Vagina (tissue), 2 donors: Measurements from ENCODE around the gene GJC1.

Experiments used
- CTCF ChIP-seq, 3 experiments: fragments of 450-650 bp in 2 of 3; fragments of 200-600 bp in 1 of 3; sonication (generic) in 1 of 3; IDR thresholded peaks; one replicate each; pipeline ENCODE4 v1.5.1; 2017 to 2019; ENCODE audit warnings: antibody characterized with exemption in 3 of 3, mild to moderate bottlenecking in 2 of 3, moderate library complexity in 2 of 3
- POLR2A ChIP-seq, 2 donors: fragments of 450-650 bp; IDR thresholded peaks; one replicate each; pipeline ENCODE4 v1.6.1; 2017; ENCODE audit warnings: antibody characterized with exemption in 2 of 2, mild to moderate bottlenecking in 2 of 2, moderate library complexity in 2 of 2
- POLR2AphosphoS5 ChIP-seq, 2 donors: sonication (generic); formaldehyde crosslinking; IDR thresholded peaks; one replicate each; pipeline ENCODE4 v1.9.0; 2017; ENCODE audit warnings: antibody characterized with exemption in 2 of 2, mild to moderate bottlenecking in 2 of 2, low read depth in 1 of 2; ENCODE audit not compliant: insufficient read depth in 1 of 2

GRCh38 chr17:44788139-44788538 is 41.9 kb downstream of the GJC1 start:
- no peak for TF ChIP-seq POLR2A (IDR thresholded peaks at IDR 0.05)
- no peak for TF ChIP-seq POLR2AphosphoS5 (IDR thresholded peaks at IDR 0.05; ENCODE audit: insufficient read depth in 1 of 2, low read depth in 1 of 2)
- TF ChIP-seq CTCF (IDR thresholded peaks at IDR 0.05) = no peak
